HG03108 (cell line): ENCODE data around the gene KASH5.

Experiments
- ATAC-seq: cut with Tn5 transposase; IDR thresholded peaks from one replicate; pipeline ENCODE4 v1.9.1; 2021; ENCODE audit warnings: moderate library complexity; ENCODE audit not compliant: unreplicated experiment

KASH5 gene

GRCh38 chr19:49420227-49420626, 32.2 kb downstream of the KASH5 start:
- no peak for ATAC-seq

GRCh38 chr19:49421039-49421877, 33.2 kb downstream of the KASH5 start:
- ATAC-seq: no peak

DNA sequence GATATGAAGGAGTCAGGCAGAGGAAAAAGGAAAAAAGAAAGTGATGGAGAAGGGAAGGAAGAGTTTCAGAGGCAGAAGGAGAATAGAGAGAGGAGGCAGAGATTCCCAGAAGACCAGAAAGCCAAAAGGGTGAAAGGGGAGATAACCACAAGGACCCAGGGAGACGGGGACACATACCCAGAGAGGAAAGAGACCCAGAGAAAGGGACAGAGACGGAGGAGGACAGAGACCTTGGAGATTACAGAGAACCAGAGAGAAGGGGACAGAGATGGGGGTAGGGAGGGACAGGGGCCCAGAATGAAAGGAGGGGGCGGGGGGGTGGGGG, 33.8 kb downstream of the KASH5 start:
- ATAC-seq: no peak

- ATAC-seq: no peak
Observed at GRCh38 chr19:49422407-49423070, 34.5 kb downstream of the KASH5 start.

- ATAC-seq: no peak
Observed at GRCh38 chr19:49423071-49423984, 35.3 kb downstream of the KASH5 start, which contains the start of gene PTH2. Gene PTH2 (minus strand): TSS chr19:49423441. CDS start chr19:49423339, 102 bp downstream.

DNA sequence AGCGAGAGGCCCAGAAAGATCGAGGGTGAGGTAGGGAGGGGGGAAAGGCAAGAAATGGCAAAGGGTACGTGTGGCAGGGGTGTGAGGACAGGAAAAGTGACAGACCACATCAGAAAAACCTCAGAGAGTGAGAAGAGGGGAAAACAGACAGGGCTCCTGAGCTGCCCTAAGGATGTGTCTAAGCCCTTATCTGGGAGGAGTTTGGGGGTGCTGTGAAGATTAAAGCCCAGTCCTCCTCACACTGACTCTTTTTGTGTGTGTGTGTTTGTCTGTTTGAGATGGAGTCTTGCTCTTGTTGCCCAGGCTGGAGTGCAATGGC, 35.9 kb downstream of the KASH5 start:
- ATAC-seq: no peak

DNA sequence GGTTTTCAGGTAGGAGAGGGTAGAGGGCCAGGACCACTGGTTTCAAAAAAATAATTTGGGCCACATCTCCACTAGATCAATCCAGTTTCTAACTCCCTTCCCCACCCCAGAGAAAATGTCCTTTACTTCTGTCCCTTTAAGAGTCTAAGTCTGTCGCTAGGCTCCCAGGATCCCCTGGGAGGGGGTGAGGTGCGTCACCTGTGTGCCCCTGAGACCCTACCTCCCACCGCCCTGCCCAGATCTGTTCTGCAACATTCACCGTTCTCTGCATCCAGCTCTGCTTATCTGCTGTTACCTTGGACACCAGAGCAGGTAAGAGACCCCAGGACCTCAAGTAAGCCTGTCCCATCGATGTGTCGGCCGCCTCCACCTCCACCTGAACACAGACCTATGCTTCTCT, 37.1 kb downstream of the KASH5 start, which contains the start of gene GFY:
Gene GFY, plus strand, starts transcription at position 211 of the 400 bp plus-strand sequence. CDS start 1,043 bp downstream, outside the sequence.
- ATAC-seq: no peak

DNA sequence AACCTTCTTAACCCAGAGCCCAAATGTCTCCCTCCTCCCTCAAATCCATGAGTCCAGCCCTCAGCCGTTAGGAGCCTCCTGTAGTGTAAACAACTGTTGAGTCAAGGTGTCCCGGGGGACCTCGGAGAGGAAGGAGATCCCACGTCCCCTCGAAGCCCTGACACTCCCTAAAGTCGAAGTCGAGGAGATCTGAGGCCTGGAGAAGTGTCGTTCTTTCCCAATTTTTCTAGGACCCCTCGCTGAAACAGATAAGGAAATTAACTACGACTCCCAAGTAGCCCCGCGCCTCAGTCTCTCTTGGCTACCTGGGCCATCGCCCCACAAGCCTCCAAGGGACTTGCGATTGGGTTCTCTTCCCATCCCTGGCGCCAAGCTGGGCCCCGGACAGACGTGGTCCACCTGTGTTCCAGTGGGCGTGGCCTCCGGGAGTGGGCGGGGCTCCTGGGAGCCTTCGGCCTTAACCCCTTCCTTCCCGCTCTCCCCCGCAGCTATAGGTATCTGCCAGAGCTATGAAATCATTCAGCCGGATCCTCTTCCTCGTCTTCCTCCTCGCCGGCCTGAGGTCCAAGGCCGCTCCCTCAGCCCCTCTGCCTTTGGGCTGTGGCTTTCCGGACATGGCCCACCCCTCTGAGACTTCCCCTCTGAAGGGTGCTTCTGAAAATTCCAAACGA, 38.0 kb downstream of the KASH5 start:
- no peak for ATAC-seq

DNA sequence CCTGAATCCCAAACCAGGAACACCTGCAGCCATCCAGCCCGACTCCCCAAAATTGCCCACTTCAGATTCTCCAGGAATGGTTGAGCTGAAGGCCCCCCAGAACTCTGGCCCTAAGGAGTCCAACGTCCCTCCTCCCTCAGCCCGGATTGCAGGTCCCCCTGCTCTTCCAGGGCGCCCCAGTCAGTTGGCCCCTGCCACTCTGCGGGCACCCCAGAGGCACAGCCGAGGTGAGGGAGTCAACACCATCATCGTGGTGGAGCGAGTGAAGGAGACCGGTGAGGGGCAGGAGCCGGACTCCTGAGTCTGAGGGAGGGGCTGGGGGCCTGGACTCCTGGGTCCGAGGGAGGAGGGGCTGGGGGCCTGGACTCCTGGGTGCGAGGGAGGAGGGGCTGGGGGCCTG, 39.3 kb downstream of the KASH5 start:
- ATAC-seq: no peak

- ATAC-seq: no peak
Observed at GRCh38 chr19:49427855-49428546, 40.0 kb downstream of the KASH5 start.

- no peak for ATAC-seq
Observed at GRCh38 chr19:49428547-49429451, 40.8 kb downstream of the KASH5 start.

GRCh38 chr19:49430172-49430677, 42.2 kb downstream of the KASH5 start:
- ATAC-seq: no peak

GRCh38 chr19:49430678-49431329, 42.8 kb downstream of the KASH5 start:
- ATAC-seq: no peak

DNA sequence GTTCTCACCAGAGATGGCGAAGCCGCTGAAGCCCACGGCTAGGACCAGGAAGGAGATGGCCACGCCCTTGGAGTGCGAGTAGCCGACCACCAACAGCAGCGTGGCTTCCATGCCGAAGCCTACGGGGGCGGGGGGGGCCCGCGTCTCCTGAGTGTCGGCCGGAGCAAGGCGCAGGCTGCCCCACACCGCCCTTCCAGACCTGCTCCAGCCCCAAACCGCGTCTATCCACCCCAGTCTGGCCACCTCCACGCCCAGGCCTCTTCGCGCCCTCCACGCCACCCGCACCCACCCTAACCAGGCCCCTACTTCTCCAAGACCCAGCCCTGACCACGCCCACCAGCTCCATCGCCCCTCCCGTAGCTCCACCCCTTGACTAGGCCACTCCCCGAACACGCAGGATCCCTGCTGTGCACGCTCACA, 43.3 kb downstream of the KASH5 start:
- no peak for ATAC-seq

DNA sequence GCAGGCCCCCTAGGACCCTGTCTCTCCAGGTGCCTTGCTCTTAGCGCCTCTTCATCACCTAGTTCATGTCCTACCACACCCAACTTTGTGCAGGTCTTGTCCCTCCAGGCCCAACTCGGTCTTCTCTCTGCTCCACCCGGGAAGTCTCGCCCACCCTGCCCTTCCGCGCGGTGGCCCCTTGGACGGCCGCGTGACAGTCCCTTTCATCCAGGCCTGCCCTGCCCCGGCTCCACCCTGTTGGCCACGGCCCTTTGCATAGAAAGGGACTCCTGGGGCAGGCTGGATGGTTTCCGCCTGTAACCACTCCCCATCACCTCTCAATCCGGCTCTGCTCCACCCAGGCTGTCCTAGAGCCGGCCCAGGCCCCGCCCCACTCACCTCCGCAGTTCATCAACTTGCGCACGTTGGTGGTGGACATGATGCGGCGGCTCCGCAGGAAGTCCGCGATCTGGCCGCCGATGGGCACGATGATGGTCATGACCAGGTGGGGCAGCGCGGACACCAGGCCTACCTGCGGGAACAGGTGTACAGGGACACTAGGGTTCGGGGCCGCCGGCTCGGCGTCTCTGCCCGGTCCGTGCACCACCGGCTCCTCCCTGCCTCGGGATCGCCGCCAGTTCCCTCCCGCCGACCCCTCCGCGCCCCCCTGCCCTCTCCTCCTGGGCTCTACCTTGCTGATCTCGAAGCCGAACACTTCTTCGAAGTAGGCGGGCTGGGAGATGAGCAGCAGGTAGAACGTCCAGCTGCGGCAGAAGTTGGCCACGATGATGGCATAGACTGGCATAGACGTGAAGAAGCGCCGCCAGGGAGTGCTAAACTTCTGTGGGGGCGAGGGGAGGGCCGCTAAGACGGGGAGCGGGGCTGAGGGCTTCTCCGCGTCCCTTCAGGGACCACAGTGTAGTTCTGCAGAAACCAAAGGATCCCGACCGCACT, 44.4 kb downstream of the KASH5 start:
- no peak for ATAC-seq

DNA sequence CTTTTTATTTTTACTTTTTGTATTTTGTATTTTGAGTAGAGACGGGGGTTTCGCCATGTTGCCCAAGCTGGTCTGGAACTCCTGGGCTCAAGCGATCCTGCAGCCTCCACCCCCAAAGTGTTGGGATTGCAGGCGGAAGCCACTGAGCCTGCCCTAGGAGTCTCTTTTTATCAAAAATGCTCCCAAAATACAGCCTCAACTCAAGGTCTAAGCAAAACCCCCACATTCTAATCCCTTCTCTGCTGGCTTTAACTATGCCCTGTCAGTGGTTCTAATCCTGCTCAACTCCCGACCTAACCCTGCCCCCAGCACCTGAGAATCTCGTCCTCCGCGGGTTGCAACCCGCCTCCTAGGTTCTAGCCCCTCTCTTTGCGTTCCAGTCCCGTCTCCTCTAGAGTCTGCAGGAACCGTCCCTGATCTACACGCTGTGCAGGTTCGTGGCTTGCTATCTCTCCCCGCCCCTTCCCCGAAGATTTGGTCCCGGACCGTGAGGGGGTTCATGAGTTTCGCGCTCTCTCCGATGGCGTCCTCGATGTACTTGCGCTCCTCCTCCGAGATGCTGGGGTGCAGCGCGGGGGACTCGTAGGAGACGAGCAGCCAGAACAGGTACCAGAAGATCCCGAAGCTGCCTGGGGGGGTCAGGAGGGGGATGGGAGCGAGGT, 45.3 kb downstream of the KASH5 start:
- ATAC-seq: no peak
